Islet of Langerhans (tissue), 1 donor: ENCODE results near the gene AASDH.
A peak's percentile ranks its signal among the peaks of the same experiment; 100 is the strongest.

Source experiments
- FAIRE-seq: peaks from one replicate; lab custom pipeline; 2011; peaks lifted over from hg19 to GRCh38; lab: Jason Lieb, UNC

The AASDH gene

DNA sequence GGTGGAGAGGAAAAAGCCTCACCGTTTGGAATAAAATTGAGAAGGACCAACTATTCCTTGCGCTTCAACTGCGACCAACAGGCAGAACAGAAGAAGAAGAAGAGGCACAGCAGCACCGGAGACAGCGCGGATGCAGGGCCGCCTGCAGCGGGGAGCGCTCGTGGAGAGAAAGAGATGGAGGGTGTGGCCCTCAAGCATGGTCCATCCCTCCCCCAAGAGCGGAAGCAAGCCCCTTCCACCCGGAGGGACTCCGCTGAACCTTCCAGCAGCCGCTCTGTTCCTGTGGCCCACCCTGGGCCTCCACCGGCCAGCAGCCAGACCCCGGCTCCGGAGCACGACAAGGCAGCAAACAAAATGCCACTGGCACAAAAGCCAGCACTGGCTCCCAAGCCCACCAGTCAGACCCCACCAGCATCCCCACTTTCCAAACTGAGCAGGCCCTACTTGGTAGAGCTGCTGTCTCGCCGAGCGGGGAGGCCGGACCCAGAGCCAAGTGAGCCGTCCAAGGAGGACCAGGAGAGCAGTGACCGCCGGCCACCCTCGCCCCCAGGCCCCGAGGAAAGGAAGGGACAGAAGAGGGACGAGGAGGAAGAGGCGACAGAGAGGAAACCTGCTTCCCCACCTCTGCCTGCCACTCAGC, 71.2 kb downstream of the AASDH start:
- no peak for FAIRE-seq

DNA sequence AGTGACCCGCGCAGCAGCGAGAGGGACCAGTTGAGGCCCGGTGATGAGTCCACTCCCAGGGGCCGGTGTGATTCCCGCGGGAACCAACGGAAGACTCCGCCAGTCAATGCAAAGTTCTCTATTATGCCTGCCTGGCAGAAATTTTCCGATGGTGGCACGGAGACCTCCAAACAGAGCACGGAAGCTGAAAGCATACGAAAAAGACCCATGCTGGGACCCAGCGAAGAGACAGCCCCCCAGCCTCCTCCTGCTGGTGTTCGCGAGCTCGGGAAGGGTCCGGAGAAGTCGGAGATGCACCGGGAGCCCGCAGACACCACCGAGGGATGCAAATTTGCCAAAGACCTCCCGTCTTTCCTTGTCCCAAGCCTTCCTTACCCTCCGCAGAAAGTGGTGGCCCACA, 71.7 kb downstream of the AASDH start:
- FAIRE-seq: no peak

DNA sequence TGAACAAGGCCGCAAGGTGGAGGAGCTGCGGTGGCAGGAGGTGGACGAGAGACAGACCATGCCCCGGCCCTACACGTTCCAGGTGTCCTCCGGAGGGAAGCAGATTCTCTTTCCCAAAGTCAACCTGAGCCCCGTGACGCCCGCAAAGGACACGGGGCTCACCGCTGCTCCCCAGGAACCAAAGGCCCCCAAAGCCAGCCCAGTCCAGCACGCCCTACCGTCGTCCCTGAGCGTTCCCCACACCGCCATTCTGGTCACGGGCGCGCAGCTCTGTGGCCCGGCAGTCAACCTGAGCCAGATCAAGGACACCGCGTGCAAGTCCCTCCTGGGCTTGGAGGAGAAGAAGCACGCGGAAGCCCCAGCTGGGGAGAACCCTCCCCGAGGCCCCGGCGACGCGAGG, 72.2 kb downstream of the AASDH start:
- no peak for FAIRE-seq

DNA sequence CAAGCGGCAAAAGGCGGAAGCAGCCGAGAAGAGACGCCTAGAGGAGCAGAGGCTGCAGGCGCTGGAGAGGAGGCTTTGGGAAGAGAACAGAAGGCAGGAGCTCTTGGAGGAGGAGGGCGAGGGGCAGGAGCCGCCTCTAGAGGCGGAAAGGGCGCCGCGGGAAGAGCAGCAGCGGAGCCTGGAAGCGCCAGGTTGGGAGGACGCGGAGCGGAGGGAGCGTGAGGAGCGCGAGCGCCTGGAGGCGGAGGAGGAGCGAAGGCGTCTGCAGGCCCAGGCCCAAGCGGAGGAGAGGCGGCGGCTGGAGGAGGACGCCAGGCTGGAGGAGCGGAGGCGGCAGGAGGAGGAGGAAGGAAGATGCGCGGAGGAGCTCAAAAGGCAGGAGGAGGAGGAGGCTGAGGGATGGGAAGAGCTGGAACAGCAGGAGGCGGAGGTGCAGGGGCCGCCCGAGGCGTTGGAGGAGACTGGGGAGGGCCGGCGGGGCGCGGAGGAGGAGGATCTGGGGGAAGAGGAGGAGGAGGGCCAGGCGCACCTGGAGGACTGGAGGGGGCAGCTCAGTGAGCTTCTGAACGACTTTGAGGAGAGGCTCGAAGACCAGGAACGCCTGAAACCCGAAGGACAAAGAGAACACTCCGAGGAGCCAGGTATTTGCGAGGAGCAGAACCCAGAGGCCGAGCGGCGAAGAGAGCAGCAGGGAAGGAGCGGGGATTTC, 72.9 kb downstream of the AASDH start:
- FAIRE-seq: no peak

DNA sequence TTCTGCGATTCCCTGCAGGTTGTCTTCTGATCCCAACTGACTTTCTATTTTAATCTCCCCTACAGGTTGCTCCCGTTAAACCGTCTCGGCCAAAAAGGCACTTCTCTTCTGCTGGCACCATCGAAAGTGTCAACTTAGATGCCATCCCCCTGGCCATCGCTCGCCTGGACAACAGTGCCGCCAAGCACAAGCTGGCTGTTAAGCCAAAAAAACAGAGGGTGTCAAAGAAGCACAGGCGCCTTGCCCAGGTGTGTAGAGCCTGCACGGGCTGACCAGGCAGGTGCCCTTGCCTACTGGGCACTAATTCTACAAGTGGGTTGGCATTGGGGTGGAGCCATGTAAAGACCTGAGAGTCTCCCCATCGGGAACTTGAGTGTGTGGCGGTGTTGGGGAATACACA, 74.2 kb downstream of the AASDH start:
- no peak for FAIRE-seq

DNA sequence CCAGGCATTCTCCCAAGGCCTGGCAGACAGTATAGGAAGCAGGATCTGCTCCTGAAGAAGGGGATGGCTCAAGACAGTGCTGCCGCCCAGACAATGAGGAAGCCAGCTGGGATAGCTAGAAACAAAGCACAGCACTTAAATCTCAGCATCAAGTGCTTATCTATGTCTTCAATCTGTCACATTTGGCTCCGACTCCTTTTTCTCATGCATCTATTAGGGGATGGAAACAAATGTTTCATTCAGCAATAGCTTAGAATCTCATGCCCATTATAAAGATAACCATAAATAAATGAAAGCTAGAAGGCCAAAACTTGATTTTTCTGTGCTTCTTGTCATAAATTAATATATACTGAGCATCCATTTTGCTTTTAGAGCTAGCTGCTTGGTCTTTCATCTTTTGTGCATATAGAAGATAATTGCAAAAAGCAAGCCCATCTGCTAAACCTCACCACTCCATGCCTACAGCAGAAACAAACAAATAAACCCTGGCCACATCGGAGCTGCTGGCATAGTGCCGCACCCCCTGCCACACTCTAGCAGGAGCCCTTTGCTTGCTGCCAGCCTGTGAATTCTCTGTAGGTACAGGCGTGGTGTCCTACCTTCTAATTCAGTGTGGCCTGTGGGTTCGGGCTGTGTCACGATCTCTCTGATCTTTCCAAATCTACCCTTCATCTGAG, 75.9 kb downstream of the AASDH start:
- FAIRE-seq: no peak

DNA sequence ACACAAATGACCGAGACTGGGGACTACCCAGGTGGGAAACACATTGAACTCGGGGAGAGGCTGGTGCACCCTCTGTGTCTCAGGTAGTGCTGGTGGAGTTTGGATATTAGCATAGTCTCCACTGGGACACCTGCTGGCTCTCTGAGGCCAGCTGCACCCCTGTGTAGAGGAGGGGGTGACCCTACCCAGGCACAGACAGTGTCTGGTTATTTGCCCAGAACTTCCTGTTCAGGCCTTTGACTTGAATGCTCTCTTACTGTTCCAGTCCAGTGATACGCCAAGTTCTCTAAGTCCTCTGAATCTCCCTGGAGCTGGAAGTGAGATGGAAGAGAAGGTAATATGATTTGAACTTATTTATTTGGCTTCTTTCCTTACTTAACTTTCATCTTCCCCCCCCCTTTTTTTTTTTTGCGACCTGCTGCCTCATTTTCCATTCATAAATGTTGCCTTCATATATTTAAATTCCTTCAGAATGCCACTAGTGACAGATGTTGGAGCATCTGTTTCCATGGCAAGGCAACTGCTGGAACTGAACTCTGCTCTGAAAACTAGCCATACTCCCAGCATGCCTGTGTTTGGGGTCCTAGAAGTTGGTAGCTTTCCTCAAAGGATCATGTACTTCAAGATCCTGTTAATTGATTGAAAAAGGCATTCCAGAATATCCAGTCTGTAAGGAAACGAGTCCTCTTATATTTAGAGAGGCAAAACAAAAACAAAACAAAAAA, 76.7 kb downstream of the AASDH start:
- no peak for FAIRE-seq

DNA sequence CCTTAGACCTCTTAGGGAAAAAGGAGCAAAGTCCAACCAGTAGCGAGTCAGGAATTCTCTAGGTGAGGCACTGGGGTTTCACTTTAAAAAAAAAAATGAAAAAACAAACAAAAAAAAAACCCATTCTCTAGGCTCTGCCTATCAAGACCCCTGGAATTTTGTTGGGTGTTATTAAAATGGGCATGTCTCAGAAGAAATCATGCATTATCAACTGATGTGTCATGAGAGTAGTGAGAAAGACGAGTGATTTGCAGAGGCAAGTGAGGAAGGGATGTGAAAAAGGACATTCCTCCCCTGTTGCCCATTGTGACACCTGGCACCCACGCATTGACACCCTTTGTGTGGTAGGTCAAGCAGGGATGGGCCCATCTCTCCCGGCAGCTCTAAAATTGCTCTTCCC, 78.9 kb downstream of the AASDH start:
- FAIRE-seq: no peak

DNA sequence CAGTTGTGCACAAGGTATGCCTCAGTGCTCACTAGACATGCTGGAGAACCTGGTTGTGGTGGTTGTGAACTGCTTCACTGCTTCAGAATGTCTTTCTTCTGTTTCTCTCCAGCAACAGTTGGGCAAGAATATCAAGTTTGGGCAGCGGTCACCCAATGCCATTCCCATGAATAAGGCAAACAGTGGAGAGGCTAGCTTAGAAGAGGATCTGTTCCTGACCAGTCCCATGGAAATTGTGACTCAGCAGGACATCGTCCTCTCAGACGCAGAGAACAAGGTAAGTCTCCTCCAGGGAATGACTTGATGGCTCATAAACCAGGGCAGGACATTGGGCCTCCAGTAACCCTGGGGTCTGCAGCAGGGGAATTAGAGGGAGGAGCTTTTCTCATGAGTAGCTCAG, 79.9 kb downstream of the AASDH start:
- no peak for FAIRE-seq

DNA sequence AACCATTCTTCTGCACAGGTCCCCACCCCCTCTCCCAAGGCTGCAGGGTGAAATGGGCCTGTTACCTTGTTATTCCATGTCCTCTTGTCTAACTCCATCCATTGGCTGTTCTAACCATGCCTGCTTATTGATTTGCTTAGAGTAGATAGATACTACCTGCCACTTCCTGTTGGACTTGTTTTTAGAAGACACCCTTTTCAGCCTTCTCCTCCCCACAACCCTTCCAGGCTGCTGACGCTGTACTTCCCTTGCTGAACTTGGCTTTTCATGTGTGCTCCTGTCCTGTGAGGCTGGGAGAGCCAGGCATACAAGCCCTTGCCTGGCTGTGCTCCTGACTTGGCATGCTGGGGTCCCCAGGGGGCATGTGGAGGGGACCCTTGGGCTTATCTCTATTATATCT, 81.9 kb downstream of the AASDH start:
- FAIRE-seq: no peak

DNA sequence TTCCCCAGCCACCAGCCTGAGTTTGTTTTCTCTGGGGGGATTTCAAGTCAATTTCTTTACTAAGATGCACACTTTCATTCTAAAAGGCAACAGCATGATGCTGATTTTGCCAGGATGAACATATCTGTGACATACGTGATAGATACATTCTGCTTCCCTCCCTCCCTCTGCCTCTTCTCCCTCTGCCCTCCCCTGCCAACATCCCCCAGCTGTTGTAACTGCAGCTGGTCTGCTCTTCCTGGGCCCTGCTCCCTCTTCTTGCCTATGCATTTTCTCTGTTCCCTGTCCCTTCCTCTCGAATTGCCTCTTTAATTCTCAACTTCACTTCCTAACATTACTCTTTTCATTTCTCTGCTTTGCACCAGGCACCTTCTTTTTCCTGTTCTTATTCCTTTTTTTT, 83.4 kb downstream of the AASDH start:
- no peak for FAIRE-seq

DNA sequence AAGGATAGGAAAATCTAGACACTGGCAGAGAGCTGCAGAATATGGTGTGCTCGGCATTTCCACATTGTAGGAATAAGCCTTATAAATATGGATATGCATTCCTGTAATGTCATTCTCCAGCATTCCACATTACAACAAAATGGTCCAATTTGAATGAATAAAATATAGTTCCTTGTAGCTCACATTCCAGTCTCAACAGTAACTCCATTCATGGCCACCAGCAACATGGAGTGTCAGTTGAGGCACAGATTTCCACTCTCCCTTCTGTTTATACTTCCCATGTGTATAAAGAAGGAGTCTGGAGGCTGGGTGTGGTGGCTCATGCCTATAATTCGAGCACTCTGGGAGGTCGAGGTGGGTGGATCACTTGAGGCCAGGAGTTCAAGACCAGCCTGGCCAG, 84.5 kb downstream of the AASDH start:
- no peak for FAIRE-seq

DNA sequence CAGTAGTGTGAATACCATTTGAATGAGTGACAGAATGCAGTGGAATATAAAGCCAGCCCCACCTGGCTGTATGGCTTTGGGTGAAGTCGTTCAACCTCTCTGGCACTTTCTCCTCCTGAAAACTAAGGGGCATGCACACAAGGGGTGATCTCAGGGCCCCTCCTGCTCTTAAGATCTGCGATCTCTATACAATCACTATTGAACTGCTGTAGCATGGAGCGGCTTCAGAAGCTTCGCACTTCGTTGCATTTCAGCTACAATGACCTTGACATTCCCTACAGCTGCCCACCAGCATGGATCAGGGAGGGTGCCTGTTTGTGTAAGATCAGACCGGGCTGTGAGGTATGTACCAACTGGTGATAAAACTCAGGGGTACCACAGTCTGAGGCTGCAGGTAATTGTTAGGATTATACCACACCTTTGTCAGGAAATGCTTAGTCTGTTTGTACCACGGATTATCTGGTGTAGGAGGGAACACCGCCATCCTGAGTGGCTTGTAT, 85.2 kb downstream of the AASDH start:
- FAIRE-seq: no peak

DNA sequence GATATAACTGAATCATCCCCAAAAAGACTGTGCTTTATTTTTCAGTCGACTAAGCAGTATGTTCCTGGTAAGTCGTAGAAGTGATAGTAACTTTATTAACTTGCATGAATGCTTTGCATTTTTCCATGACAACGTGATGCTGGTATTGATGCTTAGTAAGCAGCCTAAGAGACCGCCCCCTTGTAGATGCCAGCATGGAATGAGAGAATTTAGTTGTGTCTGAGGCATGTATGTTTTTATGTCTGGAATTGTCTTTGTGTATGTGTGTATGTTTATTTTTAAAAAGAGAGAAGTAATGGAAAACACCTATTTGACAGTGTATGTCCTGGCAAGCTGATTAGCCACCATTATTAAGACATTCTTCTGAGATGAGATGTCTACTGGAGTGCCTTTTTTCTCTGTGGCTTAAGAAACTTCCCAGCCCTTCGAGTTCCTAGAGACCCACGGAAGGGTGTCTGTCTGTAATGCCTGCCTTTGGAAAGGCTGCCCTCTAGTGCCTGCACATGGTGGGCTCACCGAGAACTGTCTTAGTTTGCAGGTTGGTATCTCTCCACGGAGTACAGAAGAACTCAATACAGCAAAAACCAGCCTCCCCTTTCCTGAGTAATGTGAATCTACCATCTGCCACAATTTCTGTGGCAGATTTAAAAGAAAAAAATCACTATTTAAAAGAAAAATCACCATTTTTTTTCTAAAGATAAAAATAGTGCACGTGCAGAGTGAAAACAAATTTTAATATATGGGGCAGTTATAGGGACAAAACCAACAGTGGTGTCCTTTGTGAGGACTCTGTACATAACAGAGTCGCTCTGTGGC, 85.9 kb downstream of the AASDH start:
- peak; percentile 76 for FAIRE-seq

DNA sequence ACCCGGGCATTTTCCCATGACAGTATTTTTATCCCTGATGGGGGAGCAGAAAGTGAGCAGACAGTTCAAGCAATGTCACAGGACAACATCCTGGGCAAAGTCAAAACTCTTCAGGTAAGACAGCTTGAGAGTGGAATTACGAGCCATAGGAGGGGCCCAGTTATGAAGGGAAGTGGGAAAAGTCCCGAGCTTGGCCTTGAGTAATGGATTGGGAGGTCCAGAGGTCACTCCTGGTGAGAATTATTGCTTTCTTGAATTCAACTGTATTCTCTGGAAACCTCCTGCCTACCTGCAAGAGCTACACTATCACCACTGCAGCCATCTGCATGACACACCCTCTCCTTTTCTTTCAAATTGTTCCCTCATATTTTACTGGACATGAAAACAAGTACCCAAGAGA, 89.1 kb downstream of the AASDH start:
- FAIRE-seq: no peak

DNA sequence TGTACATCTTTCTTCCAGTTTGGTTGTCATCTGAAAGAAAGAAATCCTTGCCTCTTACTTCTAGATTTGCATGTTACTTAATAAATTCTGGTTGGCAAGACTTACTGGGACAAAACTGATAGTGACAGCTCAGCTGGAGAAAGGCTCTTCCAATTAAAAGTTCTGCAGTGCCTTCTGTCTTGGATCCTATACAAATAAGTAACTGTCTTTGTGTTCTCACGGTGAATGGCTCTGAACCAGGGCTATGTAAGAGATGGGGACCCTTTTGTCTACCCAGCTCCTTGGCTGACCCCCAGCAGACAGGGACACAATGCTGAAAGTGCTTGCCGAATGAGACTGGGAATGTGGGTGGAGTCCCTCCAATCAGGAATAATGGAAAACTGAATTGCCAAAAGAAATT, 89.5 kb downstream of the AASDH start:
- no peak for FAIRE-seq

DNA sequence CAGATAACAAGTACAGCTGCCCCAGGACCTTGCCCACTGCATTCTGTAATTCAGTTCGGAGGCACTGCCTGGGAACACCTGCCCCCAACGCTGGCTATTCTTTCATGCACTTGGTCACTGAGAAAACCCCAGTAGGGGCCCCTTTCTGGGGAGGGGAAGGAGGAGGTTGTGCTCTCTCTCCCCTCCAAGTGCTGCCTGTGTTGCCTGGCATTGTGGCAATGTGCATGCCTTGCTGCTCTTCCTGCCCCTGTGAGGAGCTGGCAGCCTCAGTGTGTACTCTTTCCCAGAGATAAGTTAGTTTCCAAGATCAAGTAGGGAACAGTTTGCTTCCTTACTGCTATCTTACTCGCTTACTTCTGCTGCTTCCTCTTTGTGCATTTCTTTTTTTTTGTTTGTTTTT, 90.8 kb downstream of the AASDH start:
- FAIRE-seq: no peak

DNA sequence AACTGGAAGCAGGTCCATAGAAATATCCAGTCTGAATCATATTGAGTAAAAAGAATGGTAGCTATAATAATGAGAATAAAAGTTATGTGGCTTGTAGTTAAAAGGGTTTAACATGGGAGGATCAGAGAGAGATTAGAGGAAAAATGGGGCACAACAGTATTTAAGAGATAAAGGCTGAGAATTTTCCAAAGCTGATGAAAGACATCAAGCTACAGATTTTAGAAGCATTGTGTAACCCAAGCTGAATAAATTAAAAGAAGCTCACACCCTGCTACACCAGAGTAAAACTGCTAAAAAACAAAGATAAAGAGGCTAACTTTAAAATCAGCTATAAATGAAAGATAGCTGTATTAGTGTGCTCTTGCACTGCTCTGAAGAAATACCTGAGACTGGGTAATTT, 94.2 kb downstream of the AASDH start:
- no peak for FAIRE-seq

DNA sequence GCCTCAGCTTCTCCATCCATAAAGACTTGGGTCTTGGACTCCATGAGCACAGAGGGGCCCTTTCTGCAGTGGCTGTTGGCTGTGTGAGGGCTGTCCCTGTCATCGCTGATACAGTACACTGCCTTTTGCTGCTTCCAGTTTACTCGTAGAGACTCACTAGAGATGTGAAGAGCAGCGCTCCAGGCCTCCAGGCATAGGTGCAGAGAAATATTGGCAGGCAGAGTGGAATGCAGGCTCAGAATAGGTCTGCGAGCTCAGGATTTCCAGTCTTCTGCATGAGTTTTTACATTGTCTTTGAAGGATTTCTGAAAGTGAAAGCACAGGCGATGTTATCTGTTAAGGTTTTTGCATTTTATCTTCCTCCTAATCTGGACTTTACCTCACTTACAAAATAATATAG, 97.4 kb downstream of the AASDH start:
- FAIRE-seq: no peak

DNA sequence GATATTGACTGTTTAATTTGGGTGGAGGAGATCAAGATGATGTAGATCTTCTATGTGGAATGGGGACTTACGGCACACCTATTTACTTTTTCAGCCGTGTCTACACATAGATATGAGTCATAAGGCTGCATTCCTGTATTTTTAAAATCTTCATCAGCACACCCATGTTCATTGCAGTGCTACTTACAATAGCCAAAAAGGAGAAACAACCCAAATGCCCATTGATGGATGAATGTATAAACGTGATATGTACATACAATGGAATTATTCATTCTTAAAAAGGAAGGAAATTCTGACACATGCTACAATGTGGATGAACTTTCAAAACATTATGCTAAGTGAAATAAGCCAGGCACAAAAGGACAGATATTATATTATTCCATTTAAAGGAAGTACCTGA, 98.6 kb downstream of the AASDH start:
- FAIRE-seq: no peak
